ENCODE data around the gene SRPRB.

Gene SRPRB

GRCh38 chr3:133843634-133844033 lies 38.0 kb downstream of the SRPRB start:
- no peak for DNase-seq (ENCODE audit: low read depth)

- DNase-seq (ENCODE audit: low read depth) = no peak
Observed at GRCh38 chr3:133845127-133845526, 39.5 kb downstream of the SRPRB start.

- no peak for DNase-seq (ENCODE audit: low read depth)
Observed at GRCh38 chr3:133849346-133849745, 43.7 kb downstream of the SRPRB start.

- no peak for DNase-seq (ENCODE audit: low read depth)
Observed at GRCh38 chr3:133850034-133850433, 44.4 kb downstream of the SRPRB start.

GRCh38 chr3:133851266-133851906 lies 45.8 kb downstream of the SRPRB start:
- no peak for DNase-seq (ENCODE audit: low read depth)

GRCh38 chr3:133851931-133852330 lies 46.3 kb downstream of the SRPRB start:
- DNase-seq (ENCODE audit: low read depth) = no peak

GRCh38 chr3:133853063-133853924 lies 47.7 kb downstream of the SRPRB start:
- DNase-seq (ENCODE audit: low read depth) = no peak

- DNase-seq (ENCODE audit: low read depth) = no peak
Observed at GRCh38 chr3:133853925-133854227, 48.3 kb downstream of the SRPRB start.

- DNase-seq (ENCODE audit: low read depth) = no peak
Observed at GRCh38 chr3:133854264-133855001, 48.8 kb downstream of the SRPRB start.

- DNase-seq (ENCODE audit: low read depth) = no peak
Observed at GRCh38 chr3:133855002-133855370, 49.4 kb downstream of the SRPRB start.

GRCh38 chr3:133855772-133856171 lies 50.2 kb downstream of the SRPRB start:
- DNase-seq (ENCODE audit: low read depth) = no peak

GRCh38 chr3:133856316-133856715 lies 50.7 kb downstream of the SRPRB start:
- no peak for DNase-seq (ENCODE audit: low read depth)

- DNase-seq (ENCODE audit: low read depth) = no peak
Observed at GRCh38 chr3:133857767-133858166, 52.2 kb downstream of the SRPRB start.

GRCh38 chr3:133859381-133860234 lies 54.0 kb downstream of the SRPRB start:
- no peak for DNase-seq (ENCODE audit: low read depth)

- DNase-seq (ENCODE audit: low read depth) = no peak
Observed at GRCh38 chr3:133860519-133860918, 54.9 kb downstream of the SRPRB start.

GRCh38 chr3:133862161-133862560 lies 56.5 kb downstream of the SRPRB start:
- no peak for DNase-seq (ENCODE audit: low read depth)

- no peak for DNase-seq (ENCODE audit: low read depth)
Observed at GRCh38 chr3:133863911-133864310, 58.3 kb downstream of the SRPRB start.

- DNase-seq (ENCODE audit: low read depth) = no peak
Observed at GRCh38 chr3:133864616-133865015, 59.0 kb downstream of the SRPRB start.

GRCh38 chr3:133865136-133865855 lies 59.7 kb downstream of the SRPRB start:
- DNase-seq (ENCODE audit: low read depth) = no peak

GRCh38 chr3:133866141-133866540 lies 60.5 kb downstream of the SRPRB start:
- DNase-seq (ENCODE audit: low read depth) = no peak

GRCh38 chr3:133868186-133868585 lies 62.6 kb downstream of the SRPRB start:
- no peak for DNase-seq (ENCODE audit: low read depth)
